ENCODE results near the gene TPD52L1.

The TPD52L1 gene

GRCh38 chr6:125169522-125169921 lies 15.9 kb downstream of the TPD52L1 start:
- no peak for DNase-seq (ENCODE audit: low read depth)
- no peak overlapping the region for H3K4me3 ChIP-seq (ENCODE audit: low read depth, low read length)

GRCh38 chr6:125170376-125170775 lies 16.8 kb downstream of the TPD52L1 start:
- TF ChIP-seq CTCF (IDR thresholded peaks at IDR 0.05; ENCODE audit: insufficient read depth, low read depth, low read length, missing control alignments), result no peak
- no peak for DNase-seq (ENCODE audit: low read depth)
- no peak overlapping the region for H3K4me3 ChIP-seq (ENCODE audit: low read depth, low read length)

More at GRCh38 chr6:125169522-125169921, 15.9 kb downstream of the TPD52L1 start:
- TF ChIP-seq CTCF (IDR thresholded peaks at IDR 0.05; ENCODE audit: insufficient read depth, low read depth, low read length, missing control alignments), result no peak

DNA sequence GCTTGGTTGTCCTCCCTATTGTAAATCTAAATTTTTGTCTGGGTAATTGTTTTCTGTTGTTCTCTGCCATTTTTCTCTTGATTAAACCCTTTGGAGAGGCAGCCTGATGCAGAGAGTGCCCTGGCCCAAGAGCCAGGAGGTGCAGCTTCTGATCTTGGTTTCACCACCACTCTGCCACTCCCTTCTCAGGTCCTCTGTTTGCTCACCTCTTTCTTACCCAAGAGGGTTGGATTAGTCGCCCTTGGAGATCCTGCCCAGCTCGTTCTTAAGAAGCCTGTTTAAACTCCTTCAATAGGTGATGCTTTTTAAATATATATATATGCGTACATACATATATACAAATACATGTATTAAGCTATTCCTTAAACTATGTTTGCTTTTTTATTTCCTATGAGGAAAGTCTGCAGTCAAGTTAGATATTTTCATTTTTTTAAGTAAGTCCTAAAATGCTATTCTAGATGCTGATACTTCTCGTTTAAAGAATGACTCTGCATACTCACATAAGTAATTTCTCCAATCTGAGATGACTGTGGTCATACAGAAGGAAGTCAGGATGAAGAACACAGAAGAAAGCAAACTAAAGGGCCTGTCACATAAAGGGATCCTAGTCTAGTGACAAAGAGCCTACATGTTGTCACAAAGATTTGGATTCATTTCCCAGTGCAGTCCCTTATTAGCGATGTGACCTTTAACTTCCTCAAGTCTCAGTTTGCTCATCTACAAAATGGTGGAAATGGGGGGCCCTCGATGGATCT lies 19.9 kb downstream of the TPD52L1 start:
- no peak for DNase-seq (ENCODE audit: low read depth)
- TF ChIP-seq CTCF (IDR thresholded peaks at IDR 0.05; ENCODE audit: insufficient read depth, low read depth, low read length, missing control alignments), result no peak
- no peak overlapping the region for H3K4me3 ChIP-seq (ENCODE audit: low read depth, low read length)

GRCh38 chr6:125174626-125175025 lies 21.1 kb downstream of the TPD52L1 start:
- DNase-seq (ENCODE audit: low read depth), result no peak
- TF ChIP-seq CTCF (IDR thresholded peaks at IDR 0.05; ENCODE audit: insufficient read depth, low read depth, low read length, missing control alignments), result no peak
- no peak overlapping the region for H3K4me3 ChIP-seq (ENCODE audit: low read depth, low read length)

GRCh38 chr6:125175466-125176048 lies 22.0 kb downstream of the TPD52L1 start:
- H3K4me3 ChIP-seq (ENCODE audit: low read depth, low read length), result no peak overlapping the region
- no peak for TF ChIP-seq CTCF (IDR thresholded peaks at IDR 0.05; ENCODE audit: insufficient read depth, low read depth, low read length, missing control alignments)
- no peak for DNase-seq (ENCODE audit: low read depth)

- TF ChIP-seq CTCF (IDR thresholded peaks at IDR 0.05; ENCODE audit: insufficient read depth, low read depth, low read length, missing control alignments), result no peak
- no peak for DNase-seq (ENCODE audit: low read depth)
- H3K4me3 ChIP-seq (ENCODE audit: low read depth, low read length), result no peak overlapping the region
Observed at GRCh38 chr6:125182237-125183008, 28.9 kb downstream of the TPD52L1 start.

Data from GM12865 (cell line).